ENCODE data around the gene TMEM108.

TMEM108 gene

DNA sequence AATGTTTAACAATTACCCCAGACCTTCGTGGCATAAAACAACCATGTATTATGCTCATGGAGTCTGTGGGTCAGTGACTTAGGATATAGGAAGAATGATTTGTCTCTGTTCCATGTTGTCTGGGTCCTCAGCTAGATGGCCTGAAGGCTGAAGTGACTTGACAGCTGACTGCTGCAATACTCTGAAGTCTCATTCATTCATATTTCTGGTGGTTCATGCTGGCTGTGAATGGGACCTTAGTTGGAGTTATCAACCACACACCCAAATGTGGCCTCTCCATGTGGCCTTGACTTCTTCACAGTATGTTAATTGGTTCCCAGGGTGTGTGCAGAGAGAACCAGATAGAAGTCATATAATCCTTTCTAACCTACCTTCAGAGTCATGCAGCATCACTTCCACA lies 216.5 kb downstream of the TMEM108 start:
- TF ChIP-seq, protein P1, sequence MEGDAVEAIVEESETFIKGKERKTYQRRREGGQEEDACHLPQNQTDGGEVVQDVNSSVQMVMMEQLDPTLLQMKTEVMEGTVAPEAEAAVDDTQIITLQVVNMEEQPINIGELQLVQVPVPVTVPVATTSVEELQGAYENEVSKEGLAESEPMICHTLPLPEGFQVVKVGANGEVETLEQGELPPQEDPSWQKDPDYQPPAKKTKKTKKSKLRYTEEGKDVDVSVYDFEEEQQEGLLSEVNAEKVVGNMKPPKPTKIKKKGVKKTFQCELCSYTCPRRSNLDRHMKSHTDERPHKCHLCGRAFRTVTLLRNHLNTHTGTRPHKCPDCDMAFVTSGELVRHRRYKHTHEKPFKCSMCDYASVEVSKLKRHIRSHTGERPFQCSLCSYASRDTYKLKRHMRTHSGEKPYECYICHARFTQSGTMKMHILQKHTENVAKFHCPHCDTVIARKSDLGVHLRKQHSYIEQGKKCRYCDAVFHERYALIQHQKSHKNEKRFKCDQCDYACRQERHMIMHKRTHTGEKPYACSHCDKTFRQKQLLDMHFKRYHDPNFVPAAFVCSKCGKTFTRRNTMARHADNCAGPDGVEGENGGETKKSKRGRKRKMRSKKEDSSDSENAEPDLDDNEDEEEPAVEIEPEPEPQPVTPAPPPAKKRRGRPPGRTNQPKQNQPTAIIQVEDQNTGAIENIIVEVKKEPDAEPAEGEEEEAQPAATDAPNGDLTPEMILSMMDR (IDR thresholded peaks at IDR 0.05), result no peak
- Histone ChIP-seq H3K27ac (no peak overlapping the region), H3K4me1 (no peaks in the 10 kb centered on the region), H3K9me3 (no peaks in the 10 kb centered on the region), H3K4me3 (no peak overlapping the region), H3K27me3 (no peaks in the 10 kb centered on the region), H3K36me3 (no peaks in the 10 kb centered on the region)
- intact Hi-C loops (cut with DNase I; ENCODE audit: low total_unique reads), result no loop called here
- DNase-seq, result no peak

DNA sequence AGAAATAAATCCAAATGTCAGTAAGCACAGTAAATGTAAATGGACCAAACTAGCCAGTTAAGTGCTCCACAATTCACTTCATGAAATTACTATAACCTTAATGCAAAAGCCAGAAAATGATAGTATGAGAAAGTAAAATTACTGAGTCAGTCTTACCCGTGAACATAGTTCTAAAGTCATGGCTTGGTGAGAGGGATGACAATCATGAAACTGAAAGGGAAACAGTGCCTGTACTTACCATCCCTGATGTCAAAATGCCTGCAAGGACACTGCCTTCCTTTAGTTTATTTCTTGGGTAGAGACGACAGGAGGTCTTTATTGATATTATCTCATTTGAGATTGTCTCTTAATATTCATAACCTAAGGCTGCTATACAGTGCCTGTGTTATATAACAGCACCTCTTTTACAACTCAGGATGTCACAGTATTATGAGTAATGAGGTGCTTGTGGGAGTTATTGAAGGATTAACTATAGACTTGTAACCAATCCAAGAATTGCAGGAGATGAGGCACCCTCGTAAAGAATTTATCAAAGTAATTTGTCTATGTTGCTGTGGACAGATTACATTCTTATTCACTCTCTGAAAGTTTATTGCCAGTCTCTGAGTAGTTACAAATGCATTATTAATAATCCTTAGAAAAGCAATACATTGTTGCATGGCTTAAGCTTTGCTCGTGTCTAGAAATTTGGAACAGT lies 218.7 kb downstream of the TMEM108 start:
- TF ChIP-seq, protein P1 (IDR thresholded peaks at IDR 0.05), result no peak
- H3K27me3 ChIP-seq, result no peaks in the 10 kb centered on the region
- H3K4me3 ChIP-seq, result no peak overlapping the region
- H3K36me3 ChIP-seq, result no peaks in the 10 kb centered on the region
- no peak for DNase-seq
- no peak overlapping the region for H3K27ac ChIP-seq
- no peaks in the 10 kb centered on the region for H3K4me1 ChIP-seq
- intact Hi-C loops (cut with DNase I; ENCODE audit: low total_unique reads), result no loop called here
- no peaks in the 10 kb centered on the region for H3K9me3 ChIP-seq

DNA sequence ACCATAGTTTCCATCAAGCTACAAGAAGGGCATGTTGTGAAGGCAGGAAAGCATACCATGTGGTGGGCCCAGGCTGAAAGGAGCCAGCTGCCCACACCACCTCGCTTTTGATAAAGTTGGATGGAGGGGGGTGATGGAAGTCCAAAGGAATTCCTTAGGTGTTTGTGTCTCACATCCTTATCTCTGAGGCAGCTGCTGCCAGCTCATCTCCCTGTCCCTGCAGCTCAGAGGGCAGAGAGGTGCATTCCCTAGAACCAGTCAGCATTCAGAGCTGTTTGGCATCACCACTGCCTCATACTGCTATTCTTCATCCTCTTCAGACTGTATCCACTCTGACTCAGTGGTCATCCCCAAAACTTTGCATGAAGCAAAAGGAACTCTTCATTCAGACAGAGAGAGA lies 220.2 kb downstream of the TMEM108 start:
- H3K9me3 ChIP-seq, result no peaks in the 10 kb centered on the region
- H3K36me3 ChIP-seq, result no peaks in the 10 kb centered on the region
- TF ChIP-seq, protein P1 (IDR thresholded peaks at IDR 0.05), result no peak
- H3K4me1 ChIP-seq, result no peaks in the 10 kb centered on the region
- H3K27me3 ChIP-seq, result no peaks in the 10 kb centered on the region
- DNase-seq, result no peak
- intact Hi-C loops (cut with DNase I; ENCODE audit: low total_unique reads), result no loop called here
- no peak overlapping the region for H3K4me3 ChIP-seq
- H3K27ac ChIP-seq, result no peak overlapping the region

DNA sequence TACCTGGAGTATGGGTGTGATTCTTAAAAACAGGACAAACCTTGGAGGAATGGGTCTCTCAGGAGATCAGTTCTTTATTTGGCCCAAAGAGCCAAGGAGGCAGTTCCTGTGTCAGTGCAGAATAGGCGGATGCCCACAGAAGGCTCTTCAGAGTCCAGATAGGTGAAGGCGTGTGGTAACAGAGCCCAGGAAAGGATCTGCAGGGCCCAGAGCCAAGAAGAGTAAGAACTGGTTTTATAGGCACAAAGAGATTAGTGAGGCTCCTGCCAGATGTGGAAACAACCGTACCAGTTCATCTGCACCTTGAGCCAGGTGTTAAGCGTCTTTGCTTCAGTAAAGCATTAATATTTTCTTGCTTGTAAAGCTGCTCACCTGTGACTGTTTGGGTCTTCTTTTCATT lies 221.6 kb downstream of the TMEM108 start:
- H3K27ac ChIP-seq, result no peak overlapping the region
- H3K4me3 ChIP-seq, result no peak overlapping the region
- H3K27me3 ChIP-seq, result no peaks in the 10 kb centered on the region
- intact Hi-C loops (cut with DNase I; ENCODE audit: low total_unique reads), result no loop called here
- TF ChIP-seq, protein P1 (IDR thresholded peaks at IDR 0.05), result no peak
- no peak for DNase-seq
- no peaks in the 10 kb centered on the region for H3K36me3 ChIP-seq
- no peaks in the 10 kb centered on the region for H3K4me1 ChIP-seq
- no peaks in the 10 kb centered on the region for H3K9me3 ChIP-seq

DNA sequence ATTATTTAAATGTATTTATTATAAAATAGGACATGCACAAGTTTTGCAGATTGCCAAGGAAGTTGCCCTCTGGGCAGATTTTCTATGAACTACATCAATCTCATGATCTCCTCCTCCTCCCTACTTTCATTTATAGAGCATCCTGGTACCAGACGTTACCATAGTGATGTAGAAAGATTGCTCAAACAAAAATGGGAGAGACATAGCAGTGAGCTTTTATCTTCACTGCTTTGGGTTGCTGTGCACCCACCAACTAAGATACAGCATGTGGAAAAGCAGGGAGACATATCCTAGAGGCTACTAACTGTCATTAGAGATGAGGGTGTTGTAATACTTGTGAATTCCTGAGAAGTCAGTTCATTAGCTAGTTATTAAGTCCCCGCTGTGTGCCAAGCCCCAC lies 224.1 kb downstream of the TMEM108 start:
- TF ChIP-seq, protein P1 (IDR thresholded peaks at IDR 0.05), result no peak
- DNase-seq, result no peak
- no peaks in the 10 kb centered on the region for H3K27me3 ChIP-seq
- H3K9me3 ChIP-seq, result no peaks in the 10 kb centered on the region
- H3K4me3 ChIP-seq, result no peak overlapping the region
- no peak overlapping the region for H3K27ac ChIP-seq
- H3K36me3 ChIP-seq, result no peaks in the 10 kb centered on the region
- intact Hi-C loops (cut with DNase I; ENCODE audit: low total_unique reads), result no loop called here
- H3K4me1 ChIP-seq, result no peaks in the 10 kb centered on the region

DNA sequence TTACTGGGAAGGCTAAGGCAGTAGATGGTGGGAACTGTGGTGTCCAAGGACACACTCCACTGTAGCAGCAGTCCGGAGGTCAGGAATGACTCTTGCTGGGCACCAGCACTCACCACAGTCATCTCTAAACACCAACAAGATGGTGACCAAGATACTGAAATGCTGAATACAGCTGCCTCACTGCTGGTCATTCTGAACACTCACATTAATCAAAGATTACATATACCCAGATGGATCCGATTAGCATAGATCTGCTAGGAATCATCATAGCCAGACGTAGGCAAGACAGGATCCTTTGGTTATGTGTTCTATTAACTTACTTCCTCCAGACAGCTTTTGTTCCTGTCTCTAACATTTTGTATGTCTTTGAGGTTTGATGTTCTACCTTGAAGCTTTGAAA lies 226.7 kb downstream of the TMEM108 start:
- Histone ChIP-seq H3K9me3 (no peaks in the 10 kb centered on the region), H3K27me3 (no peaks in the 10 kb centered on the region), H3K4me3 (no peak overlapping the region), H3K27ac (no peak overlapping the region), H3K4me1 (no peaks in the 10 kb centered on the region), H3K36me3 (no peaks in the 10 kb centered on the region)
- DNase-seq, result no peak
- TF ChIP-seq, protein P1 (IDR thresholded peaks at IDR 0.05), result no peak
- intact Hi-C loops (cut with DNase I; ENCODE audit: low total_unique reads), result no loop called here

All from tibial artery (tissue), 4 donors.